WTC11 (cell line): ENCODE measurements around the gene TST. TPM values are rescaled to one million over a fixed set of nuclear protein-coding genes. Genes with fewer than 3 reads are reported as not detected.

ENCODE experiments used
- ATAC-seq: fragments of 200-7000 bp; cut with Tn5 transposase; 2 replicates; pipeline ENCODE4 v1.10.0; 2021; ENCODE audit warnings: mild to moderate bottlenecking, moderate library complexity
- CTCF ChIA-PET: fragments of 300-600 bp; sonication (Branson Sonifier 250); formaldehyde crosslinking; loops from one replicate; lab custom pipeline; 2021; ENCODE audit warnings: antibody characterized with exemption; lab: Charles Lee
- POLR2A ChIA-PET: fragments of 350-600 bp; sonication (Branson Sonifier 250); formaldehyde crosslinking; loops from one replicate; lab custom pipeline; 2021; ENCODE audit warnings: antibody characterized with exemption; lab: Charles Lee
- DNase-seq: peaks from one replicate; pipeline ENCODE4 v3.0.0; 2021; ENCODE audit warnings: low spot score
- H3K27ac Mint-ChIP-seq: 2 replicates; pipeline ENCODE4 v1.8.0; 2021; ENCODE audit warnings: mixed read lengths
- H3K27me3 Mint-ChIP-seq: 2 replicates; pipeline ENCODE4 v1.8.0; 2021; ENCODE audit warnings: low read depth, mild to moderate bottlenecking, moderate library complexity, mixed read lengths
- H3K36me3 Mint-ChIP-seq: 2 replicates; pipeline ENCODE4 v1.8.0; 2021; ENCODE audit warnings: mixed read lengths
- H3K4me1 Mint-ChIP-seq: 2 replicates; pipeline ENCODE4 v1.8.0; 2022; ENCODE audit warnings: mixed read lengths
- H3K4me3 Mint-ChIP-seq: 2 replicates; pipeline ENCODE4 v1.8.0; 2021; ENCODE audit warnings: mild to moderate bottlenecking, moderate library complexity, mixed read lengths
- H3K9me3 Mint-ChIP-seq: 2 replicates; pipeline ENCODE4 v1.8.0; 2021; ENCODE audit warnings: mixed read lengths
- ATF1 ChIP-seq: sonication (generic); formaldehyde crosslinking; IDR thresholded peaks from 2 replicates; pipeline ENCODE4 v1.8.1; 2023; ENCODE audit warnings: mild to moderate bottlenecking, moderate library complexity, missing genetic modification reagents
- CREB1 ChIP-seq: sonication (generic); formaldehyde crosslinking; IDR thresholded peaks from 2 replicates; pipeline ENCODE4 v1.8.0; 2023; ENCODE audit warnings: mild to moderate bottlenecking, missing genetic modification reagents
- CREM ChIP-seq: sonication (generic); formaldehyde crosslinking; IDR thresholded peaks from 2 replicates; pipeline ENCODE4 v1.8.1; 2022; ENCODE audit warnings: mild to moderate bottlenecking, missing genetic modification reagents, moderate library complexity
- EMX1 ChIP-seq: fragments of 250-450 bp; sonication (Bioruptor Pico); IDR thresholded peaks from 2 replicates; pipeline ENCODE4 v1.8.0; 2021; ENCODE audit warnings: mild to moderate bottlenecking
- NFATC4 ChIP-seq: fragments of 250-450 bp; sonication (Bioruptor Pico); IDR thresholded peaks from 2 replicates; pipeline ENCODE4 v1.9.0; 2021; ENCODE audit warnings: mild to moderate bottlenecking
- NFE2L1 ChIP-seq: sonication (generic); formaldehyde crosslinking; IDR thresholded peaks from 2 replicates; pipeline ENCODE4 v1.8.1; 2023; ENCODE audit warnings: missing genetic modification reagents
- SMAD4 ChIP-seq: sonication (generic); formaldehyde crosslinking; IDR thresholded peaks from 2 replicates; pipeline ENCODE4 v1.8.0; 2022; ENCODE audit warnings: mild to moderate bottlenecking, missing genetic modification reagents
- SP1 ChIP-seq: sonication (generic); formaldehyde crosslinking; conservative IDR thresholded peaks from 2 replicates; pipeline ENCODE4 v1.8.1; 2022; ENCODE audit warnings: missing genetic modification reagents
- TCF7 ChIP-seq: sonication (generic); formaldehyde crosslinking; IDR thresholded peaks from 2 replicates; pipeline ENCODE4 v1.8.0; 2022; ENCODE audit warnings: mild to moderate bottlenecking, low read depth, missing genetic modification reagents, moderate library complexity
- TEAD1 ChIP-seq: sonication (generic); formaldehyde crosslinking; IDR thresholded peaks from 2 replicates; pipeline ENCODE4 v1.8.0; 2022; ENCODE audit warnings: mild to moderate bottlenecking, missing genetic modification reagents
- TP53 ChIP-seq: sonication (generic); formaldehyde crosslinking; IDR thresholded peaks from 2 replicates; pipeline ENCODE4 v1.8.1; 2023; ENCODE audit warnings: mild to moderate bottlenecking, missing genetic modification reagents
- ZNF121 ChIP-seq: sonication (generic); formaldehyde crosslinking; IDR thresholded peaks from 2 replicates; pipeline ENCODE4 v1.8.0; 2023; ENCODE audit warnings: missing genetic modification reagents
- ZNF232 ChIP-seq: sonication (generic); formaldehyde crosslinking; IDR thresholded peaks from 2 replicates; pipeline ENCODE4 v1.8.0; 2022; ENCODE audit warnings: mild to moderate bottlenecking, missing genetic modification reagents
- ZNF396 ChIP-seq: fragments of 250-450 bp; sonication (Bioruptor Pico); IDR thresholded peaks from 2 replicates; pipeline ENCODE4 v1.8.0; 2021; ENCODE audit warnings: mild to moderate bottlenecking, moderate library complexity, borderline replicate concordance
- ZNF416 ChIP-seq: fragments of 250-450 bp; sonication (Bioruptor Pico); IDR thresholded peaks from 2 replicates; pipeline ENCODE4 v1.9.0; 2021; ENCODE audit warnings: mild to moderate bottlenecking, inconsistent platforms
- total RNA-seq: library from RNA; stranded (reverse); gene quantifications from 3 replicates; pipeline ENCODE4 v1.2.3, GENCODE V29; 2021
- TF ChIP-seq, protein P1 (sequence below): fragments of 250-450 bp; sonication (Bioruptor Pico); IDR thresholded peaks from 2 replicates; pipeline ENCODE4 v1.8.0; 2021; ENCODE audit warnings: mild to moderate bottlenecking
- TF ChIP-seq, protein P2 (sequence below): sonication (generic); formaldehyde crosslinking; IDR thresholded peaks from 2 replicates; pipeline ENCODE4 v1.8.1; 2023; ENCODE audit warnings: mild to moderate bottlenecking, missing genetic modification reagents
- TF ChIP-seq, protein P3 (sequence below): fragments of 250-450 bp; sonication (Bioruptor Pico); IDR thresholded peaks from 2 replicates; pipeline ENCODE4 v2.1.2; 2022; ENCODE audit warnings: mild to moderate bottlenecking, moderate library complexity
- TF ChIP-seq, protein P4 (sequence below): sonication (generic); formaldehyde crosslinking; IDR thresholded peaks from 2 replicates; pipeline ENCODE4 v1.8.1; 2022; ENCODE audit warnings: mild to moderate bottlenecking, moderate library complexity, missing genetic modification reagents
- TF ChIP-seq, protein P5 (sequence below): sonication (generic); formaldehyde crosslinking; IDR thresholded peaks from 2 replicates; pipeline ENCODE4 v1.8.0; 2022; ENCODE audit warnings: mild to moderate bottlenecking, missing genetic modification reagents
- TF ChIP-seq, protein P6 (sequence below): fragments of 200-600 bp; IDR thresholded peaks from 2 replicates; pipeline ENCODE4 v1.8.0; 2022; ENCODE audit warnings: antibody characterized with exemption

TST gene
- total RNA-seq, 1 experiment from 2014 or later, result 24.4 TPM

DNA sequence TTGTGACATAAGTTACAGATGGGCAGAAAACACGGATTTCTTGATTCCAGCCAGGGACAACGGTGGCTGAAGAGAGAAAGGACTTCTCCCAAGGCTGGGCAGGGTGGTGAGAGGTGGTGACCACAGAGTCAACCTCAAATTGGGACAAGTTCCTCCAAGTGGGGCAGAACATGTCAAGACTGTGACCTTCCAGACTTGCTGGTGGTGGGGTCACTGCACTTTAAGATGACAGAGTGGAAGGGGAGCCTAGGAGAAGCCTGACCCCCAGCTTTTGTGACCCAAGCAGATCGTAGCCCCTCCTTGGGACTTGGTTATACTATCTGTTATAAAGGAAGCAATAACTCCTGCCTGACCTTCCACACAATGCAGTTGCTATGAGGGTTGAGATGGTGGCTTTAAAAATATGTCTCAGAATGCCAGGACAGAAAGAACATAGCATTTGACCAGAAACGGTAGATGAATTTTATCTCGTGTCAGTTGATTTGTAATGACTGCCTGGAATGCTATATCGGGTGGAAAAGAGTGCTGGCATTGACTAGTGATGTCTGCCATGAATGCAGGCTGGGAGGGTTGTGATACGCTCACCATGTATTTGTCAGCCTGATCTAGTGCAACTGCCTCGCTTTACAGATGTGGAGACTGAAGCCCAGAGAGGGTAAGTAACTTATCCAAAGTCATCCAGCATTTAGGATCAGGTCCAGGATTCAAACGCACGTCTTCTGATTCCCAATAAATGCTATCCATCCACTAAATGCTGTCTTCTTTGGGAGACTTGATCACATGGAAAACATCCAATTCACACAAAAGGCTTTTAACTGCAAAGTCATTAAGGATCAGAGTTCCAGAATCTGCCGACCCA is 18.3 kb downstream of the TST start:
- TF ChIP-seq TP53 (CRISPR knock-in tag), result no peak
- no peak for TF ChIP-seq ATF1
- no peak for TF ChIP-seq CREB1 (CRISPR knock-in tag)
- TF ChIP-seq NFE2L1, result no peak
- TF ChIP-seq SMAD4 (CRISPR knock-in tag), result no peak
- TF ChIP-seq TEAD1 (CRISPR knock-in tag), result no peak
- TF ChIP-seq, protein P1, sequence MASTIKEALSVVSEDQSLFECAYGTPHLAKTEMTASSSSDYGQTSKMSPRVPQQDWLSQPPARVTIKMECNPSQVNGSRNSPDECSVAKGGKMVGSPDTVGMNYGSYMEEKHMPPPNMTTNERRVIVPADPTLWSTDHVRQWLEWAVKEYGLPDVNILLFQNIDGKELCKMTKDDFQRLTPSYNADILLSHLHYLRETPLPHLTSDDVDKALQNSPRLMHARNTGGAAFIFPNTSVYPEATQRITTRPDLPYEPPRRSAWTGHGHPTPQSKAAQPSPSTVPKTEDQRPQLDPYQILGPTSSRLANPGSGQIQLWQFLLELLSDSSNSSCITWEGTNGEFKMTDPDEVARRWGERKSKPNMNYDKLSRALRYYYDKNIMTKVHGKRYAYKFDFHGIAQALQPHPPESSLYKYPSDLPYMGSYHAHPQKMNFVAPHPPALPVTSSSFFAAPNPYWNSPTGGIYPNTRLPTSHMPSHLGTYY (CRISPR knock-in tag), result no peak
- TF ChIP-seq, protein P2, sequence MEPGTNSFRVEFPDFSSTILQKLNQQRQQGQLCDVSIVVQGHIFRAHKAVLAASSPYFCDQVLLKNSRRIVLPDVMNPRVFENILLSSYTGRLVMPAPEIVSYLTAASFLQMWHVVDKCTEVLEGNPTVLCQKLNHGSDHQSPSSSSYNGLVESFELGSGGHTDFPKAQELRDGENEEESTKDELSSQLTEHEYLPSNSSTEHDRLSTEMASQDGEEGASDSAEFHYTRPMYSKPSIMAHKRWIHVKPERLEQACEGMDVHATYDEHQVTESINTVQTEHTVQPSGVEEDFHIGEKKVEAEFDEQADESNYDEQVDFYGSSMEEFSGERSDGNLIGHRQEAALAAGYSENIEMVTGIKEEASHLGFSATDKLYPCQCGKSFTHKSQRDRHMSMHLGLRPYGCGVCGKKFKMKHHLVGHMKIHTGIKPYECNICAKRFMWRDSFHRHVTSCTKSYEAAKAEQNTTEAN (CRISPR knock-in tag), result no peak
- no peak for ATAC-seq
- Mint-ChIP-seq H3K27ac (no peak overlapping the region), H3K27me3 (peaks cover 20% of the 10 kb centered on the region), H3K9me3 (peaks cover 5% of the 10 kb centered on the region; the same call in 1 of the 2 replicates), H3K4me3 (no peak overlapping the region), H3K36me3 (no peaks in the 10 kb centered on the region), H3K4me1 (peaks cover 8% of the 10 kb centered on the region)
- DNase-seq, result no peak
- ChIA-PET POLR2A (no interaction called here), CTCF (interaction anchor here (1.5 kb wide), 1 partner anchor 24 kb away, joined by 9 read pairs; no protein-coding TSS in a partner anchor)

DNA sequence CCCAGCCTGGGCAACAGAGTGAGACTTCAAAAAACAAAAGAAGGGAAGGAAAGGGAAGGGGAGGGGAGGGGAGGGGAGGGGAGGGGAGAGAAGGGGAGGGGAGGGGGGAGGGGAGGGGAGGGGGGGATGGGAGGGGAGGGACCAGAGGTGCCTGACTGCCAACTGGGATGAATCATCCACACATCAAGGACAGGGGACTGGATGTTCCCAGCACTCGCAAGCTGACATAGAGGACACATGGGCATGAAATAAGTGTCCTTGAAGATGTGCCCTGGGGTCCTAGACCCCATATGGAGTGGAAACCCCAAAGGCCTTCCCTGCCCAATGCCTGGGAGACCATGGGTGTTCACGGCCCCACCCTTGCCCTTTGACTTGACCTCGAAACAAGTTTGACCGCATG is 19.8 kb downstream of the TST start:
- H3K36me3 Mint-ChIP-seq, result no peaks in the 10 kb centered on the region
- no peak for DNase-seq
- no peak overlapping the region for H3K27ac Mint-ChIP-seq
- no peaks in the 10 kb centered on the region for H3K9me3 Mint-ChIP-seq
- no peak for TF ChIP-seq ZNF121
- TF ChIP-seq ZNF416 (CRISPR knock-in tag), result no peak
- no peak for TF ChIP-seq ZNF396 (CRISPR knock-in tag)
- TF ChIP-seq TCF7 (CRISPR knock-in tag), result no peak
- no peak for TF ChIP-seq NFATC4 (CRISPR knock-in tag)
- TF ChIP-seq, protein P3, sequence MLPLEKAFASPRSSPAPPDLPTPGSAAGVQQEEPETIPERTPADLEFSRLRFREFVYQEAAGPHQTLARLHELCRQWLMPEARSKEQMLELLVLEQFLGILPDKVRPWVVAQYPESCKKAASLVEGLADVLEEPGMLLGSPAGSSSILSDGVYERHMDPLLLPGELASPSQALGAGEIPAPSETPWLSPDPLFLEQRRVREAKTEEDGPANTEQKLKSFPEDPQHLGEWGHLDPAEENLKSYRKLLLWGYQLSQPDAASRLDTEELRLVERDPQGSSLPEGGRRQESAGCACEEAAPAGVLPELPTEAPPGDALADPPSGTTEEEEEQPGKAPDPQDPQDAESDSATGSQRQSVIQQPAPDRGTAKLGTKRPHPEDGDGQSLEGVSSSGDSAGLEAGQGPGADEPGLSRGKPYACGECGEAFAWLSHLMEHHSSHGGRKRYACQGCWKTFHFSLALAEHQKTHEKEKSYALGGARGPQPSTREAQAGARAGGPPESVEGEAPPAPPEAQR (CRISPR knock-in tag), result no peak
- TF ChIP-seq, protein P4, sequence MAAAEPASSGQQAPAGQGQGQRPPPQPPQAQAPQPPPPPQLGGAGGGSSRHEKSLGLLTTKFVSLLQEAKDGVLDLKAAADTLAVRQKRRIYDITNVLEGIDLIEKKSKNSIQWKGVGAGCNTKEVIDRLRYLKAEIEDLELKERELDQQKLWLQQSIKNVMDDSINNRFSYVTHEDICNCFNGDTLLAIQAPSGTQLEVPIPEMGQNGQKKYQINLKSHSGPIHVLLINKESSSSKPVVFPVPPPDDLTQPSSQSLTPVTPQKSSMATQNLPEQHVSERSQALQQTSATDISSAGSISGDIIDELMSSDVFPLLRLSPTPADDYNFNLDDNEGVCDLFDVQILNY (CRISPR knock-in tag), result no peak
- TF ChIP-seq EMX1 (CRISPR knock-in tag), result no peak
- no peak for TF ChIP-seq CREM
- TF ChIP-seq SMAD4 (CRISPR knock-in tag), result no peak
- TF ChIP-seq ZNF232 (CRISPR knock-in tag), result no peak
- TF ChIP-seq, protein P5, sequence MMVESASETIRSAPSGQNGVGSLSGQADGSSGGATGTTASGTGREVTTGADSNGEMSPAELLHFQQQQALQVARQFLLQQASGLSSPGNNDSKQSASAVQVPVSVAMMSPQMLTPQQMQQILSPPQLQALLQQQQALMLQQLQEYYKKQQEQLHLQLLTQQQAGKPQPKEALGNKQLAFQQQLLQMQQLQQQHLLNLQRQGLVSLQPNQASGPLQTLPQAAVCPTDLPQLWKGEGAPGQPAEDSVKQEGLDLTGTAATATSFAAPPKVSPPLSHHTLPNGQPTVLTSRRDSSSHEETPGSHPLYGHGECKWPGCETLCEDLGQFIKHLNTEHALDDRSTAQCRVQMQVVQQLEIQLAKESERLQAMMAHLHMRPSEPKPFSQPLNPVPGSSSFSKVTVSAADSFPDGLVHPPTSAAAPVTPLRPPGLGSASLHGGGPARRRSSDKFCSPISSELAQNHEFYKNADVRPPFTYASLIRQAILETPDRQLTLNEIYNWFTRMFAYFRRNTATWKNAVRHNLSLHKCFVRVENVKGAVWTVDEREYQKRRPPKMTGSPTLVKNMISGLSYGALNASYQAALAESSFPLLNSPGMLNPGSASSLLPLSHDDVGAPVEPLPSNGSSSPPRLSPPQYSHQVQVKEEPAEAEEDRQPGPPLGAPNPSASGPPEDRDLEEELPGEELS, result no peak
- no peak for TF ChIP-seq SP1 (CRISPR knock-in tag)
- TF ChIP-seq, protein P6, sequence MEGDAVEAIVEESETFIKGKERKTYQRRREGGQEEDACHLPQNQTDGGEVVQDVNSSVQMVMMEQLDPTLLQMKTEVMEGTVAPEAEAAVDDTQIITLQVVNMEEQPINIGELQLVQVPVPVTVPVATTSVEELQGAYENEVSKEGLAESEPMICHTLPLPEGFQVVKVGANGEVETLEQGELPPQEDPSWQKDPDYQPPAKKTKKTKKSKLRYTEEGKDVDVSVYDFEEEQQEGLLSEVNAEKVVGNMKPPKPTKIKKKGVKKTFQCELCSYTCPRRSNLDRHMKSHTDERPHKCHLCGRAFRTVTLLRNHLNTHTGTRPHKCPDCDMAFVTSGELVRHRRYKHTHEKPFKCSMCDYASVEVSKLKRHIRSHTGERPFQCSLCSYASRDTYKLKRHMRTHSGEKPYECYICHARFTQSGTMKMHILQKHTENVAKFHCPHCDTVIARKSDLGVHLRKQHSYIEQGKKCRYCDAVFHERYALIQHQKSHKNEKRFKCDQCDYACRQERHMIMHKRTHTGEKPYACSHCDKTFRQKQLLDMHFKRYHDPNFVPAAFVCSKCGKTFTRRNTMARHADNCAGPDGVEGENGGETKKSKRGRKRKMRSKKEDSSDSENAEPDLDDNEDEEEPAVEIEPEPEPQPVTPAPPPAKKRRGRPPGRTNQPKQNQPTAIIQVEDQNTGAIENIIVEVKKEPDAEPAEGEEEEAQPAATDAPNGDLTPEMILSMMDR, result no peak
- TF ChIP-seq, all 79 proteins: peak for 0
- H3K4me1 Mint-ChIP-seq, result peaks cover 8% of the 10 kb centered on the region
- peaks cover 8% of the 10 kb centered on the region for H3K27me3 Mint-ChIP-seq
- H3K4me3 Mint-ChIP-seq, result no peak overlapping the region
- ATAC-seq, result no peak
- CTCF ChIA-PET, result interaction anchor here (0.6 to 2.6 kb wide), 14 partner anchors 11 to 263 kb away, joined by 3 to 10 read pairs (median 5); partner anchors contain the start of genes MPST, RAC2 and TST
- POLR2A ChIA-PET, result no interaction called here
